ENCODE measurements around the gene GRAPL. TPM values are rescaled to one million over a fixed set of nuclear protein-coding genes. Genes with fewer than 3 reads are reported as not detected.
"Not testable (repeated sequence)": the region's sequence is repeated elsewhere in the genome, so short reads cannot be mapped to it uniquely, and the experiment has no call there.

GRAPL gene
- total RNA-seq, 4 donors from 2014 or later, result 1.3 to 3.6 (median 2.1) TPM; not detected in 1

DNA sequence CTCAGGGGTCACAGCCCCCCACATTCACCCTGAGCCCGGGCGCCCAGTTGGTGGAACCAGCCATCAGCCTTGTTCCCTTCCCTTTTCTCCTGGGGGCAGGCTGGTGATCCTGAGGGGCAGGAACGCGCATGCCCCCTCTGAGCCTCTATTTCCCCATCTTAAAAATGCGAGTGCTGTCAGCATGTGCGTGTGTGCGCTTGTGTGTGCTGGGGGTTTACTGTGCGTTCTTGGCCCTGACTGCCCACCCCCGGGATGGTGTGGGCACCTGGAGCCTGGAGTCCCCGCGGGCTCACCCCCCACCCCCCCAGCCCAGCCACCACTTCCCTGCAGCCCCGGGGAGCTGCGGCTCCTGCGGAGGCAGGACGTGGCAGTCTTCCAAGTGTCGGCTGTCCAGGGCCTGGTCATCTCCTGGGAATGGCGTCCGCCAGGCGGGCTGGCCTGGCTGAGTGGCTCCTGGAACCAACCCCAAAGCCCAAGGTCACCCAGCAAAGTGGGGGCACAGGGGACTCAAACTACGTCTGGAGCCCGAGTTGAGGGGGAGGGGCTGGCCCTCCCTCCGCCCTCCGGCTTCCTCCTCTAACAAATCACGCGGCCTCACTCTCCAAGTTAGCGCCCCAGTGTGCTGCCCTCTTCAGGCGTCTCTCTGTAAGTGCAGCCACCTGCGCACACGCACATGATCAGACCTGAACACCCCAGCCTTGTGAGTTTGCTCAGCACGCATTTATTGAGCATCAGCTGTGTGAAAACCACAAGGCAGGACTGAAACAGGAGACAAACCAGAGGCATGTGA is 14.2 kb downstream of the GRAPL start:
- no CpG with 5 or more reads among the region's 30 CpGs for WGBS, 2 donors
- H3K27me3 ChIP-seq; H3K4me1 ChIP-seq; H3K9me3 ChIP-seq; DNase-seq (ENCODE audit: low spot score in 2 of 2); H3K36me3 ChIP-seq: not testable (repeated sequence)
- H3K27ac ChIP-seq, result peak overlapping the region in 1 of 4 donors; percentile 71
- H3K4me3 ChIP-seq, result peak overlapping the region in 1 of 4 donors; percentile 44

DNA sequence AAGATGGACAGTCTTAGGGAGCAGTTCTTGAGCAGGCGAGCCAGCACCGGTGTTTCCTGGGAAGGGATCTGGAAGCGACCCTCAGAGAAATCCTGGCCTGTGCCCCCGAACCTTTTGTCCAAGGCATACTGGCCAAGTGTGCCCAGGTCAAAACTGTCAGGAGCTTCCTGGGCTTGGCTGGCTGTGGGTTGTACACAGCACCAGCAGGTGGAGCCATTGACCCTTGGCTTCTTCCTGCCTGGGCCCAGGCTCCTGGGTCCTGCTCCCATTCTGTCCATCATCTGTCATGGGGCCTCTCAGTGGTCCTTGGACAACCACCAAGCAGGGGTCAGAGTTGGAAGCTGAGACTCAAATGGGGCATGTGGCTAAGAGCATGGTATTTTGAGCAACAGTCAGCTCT is 15.0 kb downstream of the GRAPL start:
- not testable (repeated sequence) for H3K9me3 ChIP-seq, H3K27me3 ChIP-seq, H3K4me3 ChIP-seq, H3K36me3 ChIP-seq, H3K27ac ChIP-seq, H3K4me1 ChIP-seq
- peak; percentile 13 to 58 for DNase-seq (ENCODE audit: low spot score in 2 of 2)
- TF ChIP-seq, protein P1, sequence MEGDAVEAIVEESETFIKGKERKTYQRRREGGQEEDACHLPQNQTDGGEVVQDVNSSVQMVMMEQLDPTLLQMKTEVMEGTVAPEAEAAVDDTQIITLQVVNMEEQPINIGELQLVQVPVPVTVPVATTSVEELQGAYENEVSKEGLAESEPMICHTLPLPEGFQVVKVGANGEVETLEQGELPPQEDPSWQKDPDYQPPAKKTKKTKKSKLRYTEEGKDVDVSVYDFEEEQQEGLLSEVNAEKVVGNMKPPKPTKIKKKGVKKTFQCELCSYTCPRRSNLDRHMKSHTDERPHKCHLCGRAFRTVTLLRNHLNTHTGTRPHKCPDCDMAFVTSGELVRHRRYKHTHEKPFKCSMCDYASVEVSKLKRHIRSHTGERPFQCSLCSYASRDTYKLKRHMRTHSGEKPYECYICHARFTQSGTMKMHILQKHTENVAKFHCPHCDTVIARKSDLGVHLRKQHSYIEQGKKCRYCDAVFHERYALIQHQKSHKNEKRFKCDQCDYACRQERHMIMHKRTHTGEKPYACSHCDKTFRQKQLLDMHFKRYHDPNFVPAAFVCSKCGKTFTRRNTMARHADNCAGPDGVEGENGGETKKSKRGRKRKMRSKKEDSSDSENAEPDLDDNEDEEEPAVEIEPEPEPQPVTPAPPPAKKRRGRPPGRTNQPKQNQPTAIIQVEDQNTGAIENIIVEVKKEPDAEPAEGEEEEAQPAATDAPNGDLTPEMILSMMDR (IDR thresholded peaks at IDR 0.05), result peak in 1 of 5 experiments; percentile 13
- no CpG with 5 or more reads among the region's 4 CpGs for WGBS, 2 donors

DNA sequence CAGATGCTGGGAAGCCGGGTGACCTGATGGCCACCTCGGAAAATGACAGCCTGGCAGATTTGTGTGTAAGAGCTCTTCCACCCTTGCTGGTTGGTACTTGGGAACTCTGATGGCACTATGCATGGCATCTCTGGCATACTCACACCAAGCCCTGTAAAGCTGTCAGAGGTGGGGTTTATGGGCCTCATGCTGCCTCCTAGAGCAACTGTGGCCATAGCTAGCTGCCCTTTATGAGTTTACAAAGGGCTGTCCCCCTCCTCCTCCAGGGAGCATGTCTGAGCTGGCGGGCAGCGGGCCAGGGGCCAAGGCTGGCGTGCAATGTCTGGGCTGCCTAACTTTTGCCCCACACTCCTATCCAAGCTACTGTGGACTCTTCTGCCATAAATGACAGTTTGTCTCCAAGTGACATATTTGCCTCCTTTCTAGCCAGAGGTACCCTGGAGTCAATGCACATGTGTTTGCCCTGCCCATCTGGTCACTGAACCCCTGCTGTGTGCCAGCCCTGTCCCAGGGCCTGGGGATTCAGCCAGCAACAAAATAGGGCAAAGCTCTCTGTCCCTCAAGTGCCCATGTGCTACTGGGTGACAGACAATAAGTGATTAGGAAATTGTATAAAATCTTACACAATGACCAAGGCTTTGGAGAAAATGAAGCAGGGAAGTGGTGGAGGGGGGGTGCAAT is 15.8 kb downstream of the GRAPL start:
- H3K27me3 ChIP-seq; DNase-seq (ENCODE audit: low spot score in 2 of 2); H3K4me1 ChIP-seq; H3K9me3 ChIP-seq; H3K27ac ChIP-seq; H3K4me3 ChIP-seq; H3K36me3 ChIP-seq: not testable (repeated sequence)
- WGBS, 2 donors, result no CpG with 5 or more reads among the region's 5 CpGs

DNA sequence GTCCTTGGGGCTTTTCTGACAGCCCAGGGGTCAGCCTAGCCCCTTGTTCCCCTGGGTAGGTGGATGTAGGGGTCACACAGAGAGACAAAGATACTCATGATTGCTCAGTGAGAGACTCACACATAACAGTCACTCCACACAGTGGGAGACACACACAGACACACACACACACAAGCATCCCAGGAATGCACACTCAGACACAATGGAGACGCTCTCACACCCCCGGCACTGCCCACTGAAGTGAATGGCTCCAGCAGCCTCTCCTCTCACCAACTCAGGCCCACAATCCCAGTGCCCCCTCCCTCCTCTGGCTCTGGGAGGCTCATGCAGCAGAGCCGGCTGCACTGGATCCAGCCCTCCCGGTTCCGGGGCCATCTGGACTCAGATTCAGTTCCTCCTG is 17.0 kb downstream of the GRAPL start:
- 0% methylated on average over 2 of the region's 5 CpGs; no CpG with 5 or more reads in 1 of the 2 donors for WGBS, 2 donors
- DNase-seq (ENCODE audit: low spot score in 2 of 2), result peak in 1 of 2 donors; percentile 4

DNA sequence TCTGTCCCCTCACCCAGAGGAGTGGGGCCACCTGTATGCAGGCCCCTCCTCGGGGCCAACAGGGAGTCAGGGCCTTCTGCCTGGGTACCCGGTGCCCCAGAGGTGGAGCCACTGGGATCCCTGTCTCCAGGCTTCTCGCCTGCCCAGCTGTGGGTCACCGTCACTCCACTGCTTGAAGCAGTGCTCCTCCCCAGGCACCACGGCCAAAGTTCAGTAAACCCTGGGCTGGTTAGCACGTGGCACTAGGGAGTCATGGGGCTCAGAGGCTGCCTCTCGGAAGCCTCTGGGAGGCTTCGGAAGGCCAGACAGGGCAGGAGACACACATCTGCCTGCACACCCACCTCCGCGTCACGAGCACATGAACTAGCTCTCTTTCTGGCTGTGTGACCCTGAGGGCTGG is 18.1 kb downstream of the GRAPL start:
- not testable (repeated sequence) for H3K4me1 ChIP-seq; H3K4me3 ChIP-seq; DNase-seq (ENCODE audit: low spot score in 2 of 2); H3K9me3 ChIP-seq; H3K27ac ChIP-seq; H3K36me3 ChIP-seq; H3K27me3 ChIP-seq
- no CpG with 5 or more reads among the region's 11 CpGs for WGBS, 2 donors

More for the DNA sequence above, 17.0 kb downstream of the GRAPL start:
- H3K4me3 ChIP-seq, H3K4me1 ChIP-seq, H3K9me3 ChIP-seq, H3K27ac ChIP-seq, H3K27me3 ChIP-seq, H3K36me3 ChIP-seq: not testable (repeated sequence)
- peak in 1 of 2 donors; percentile 27 for TF ChIP-seq EP300 (IDR thresholded peaks at IDR 0.05)

DNA sequence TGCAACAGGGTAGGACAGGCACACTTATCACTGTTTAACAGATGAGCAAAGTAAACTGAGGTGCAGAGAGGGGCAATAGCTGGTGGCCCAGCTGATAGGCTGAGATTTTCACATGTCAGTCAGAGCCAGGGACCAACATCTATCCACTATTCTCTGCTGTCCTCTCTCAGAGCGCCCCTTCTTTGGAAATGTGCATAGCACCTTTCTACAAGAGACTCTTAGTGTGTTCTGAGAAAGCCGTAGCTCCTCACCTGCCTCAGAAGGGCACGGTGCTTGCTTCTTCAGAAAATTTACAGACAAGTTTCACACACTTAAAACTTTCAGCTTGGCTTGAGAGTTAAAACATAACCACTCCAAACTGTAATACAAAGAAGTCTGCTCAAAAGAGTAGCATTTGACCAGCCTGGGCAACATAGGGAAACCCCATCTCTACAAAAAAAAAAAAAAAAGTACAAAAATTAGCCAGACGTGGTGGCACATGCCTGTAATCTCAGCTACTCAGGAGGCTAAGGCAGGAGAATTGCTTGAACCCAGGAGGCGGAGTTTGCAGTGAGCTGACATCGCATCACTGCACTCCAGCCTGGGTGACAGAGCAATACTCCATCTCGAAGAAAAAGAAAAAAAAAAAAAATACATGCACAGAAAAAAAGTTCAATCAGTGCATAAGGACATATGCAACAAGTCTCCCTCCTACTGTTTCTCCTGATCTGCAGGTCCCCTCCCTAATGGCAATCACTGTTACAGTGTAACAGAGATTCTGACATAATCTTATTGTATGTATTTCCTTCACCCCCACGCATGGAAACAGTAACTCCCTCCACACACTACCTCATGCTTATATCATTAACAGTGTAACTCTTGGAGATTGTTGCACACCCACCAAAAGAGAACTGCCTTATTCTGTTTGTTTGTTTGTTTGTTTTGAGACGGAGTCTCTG is 23.6 kb downstream of the GRAPL start:
- H3K27me3 ChIP-seq; H3K4me1 ChIP-seq; H3K36me3 ChIP-seq; H3K9me3 ChIP-seq; H3K27ac ChIP-seq; DNase-seq (ENCODE audit: low spot score in 2 of 2); H3K4me3 ChIP-seq: not testable (repeated sequence)
- no CpG with 5 or more reads among the region's 9 CpGs for WGBS, 2 donors

DNA sequence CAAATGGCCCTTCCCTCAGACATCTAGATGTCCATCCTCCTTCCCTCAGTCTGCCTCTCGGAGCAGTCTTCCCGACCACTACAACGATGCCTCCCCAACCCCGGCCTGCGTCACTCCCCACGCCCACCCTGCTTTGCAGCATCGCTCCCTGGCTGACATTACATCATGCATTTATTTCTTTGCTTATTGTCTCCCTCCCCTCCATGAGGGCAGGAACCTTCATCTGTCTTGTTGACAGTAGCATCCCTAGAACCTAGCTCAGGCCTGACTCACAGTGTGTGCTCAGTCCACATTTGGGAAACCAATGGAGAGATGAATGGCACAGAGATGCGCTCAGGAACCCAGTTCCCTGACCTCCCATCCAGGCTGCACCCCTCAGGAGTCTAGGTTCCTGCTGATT is 30.2 kb downstream of the GRAPL start:
- DNase-seq (ENCODE audit: low spot score in 2 of 2); H3K27ac ChIP-seq; H3K4me3 ChIP-seq; H3K4me1 ChIP-seq; H3K36me3 ChIP-seq; H3K27me3 ChIP-seq; H3K9me3 ChIP-seq: not testable (repeated sequence)
- no CpG with 5 or more reads among the region's 8 CpGs for WGBS, 2 donors

DNA sequence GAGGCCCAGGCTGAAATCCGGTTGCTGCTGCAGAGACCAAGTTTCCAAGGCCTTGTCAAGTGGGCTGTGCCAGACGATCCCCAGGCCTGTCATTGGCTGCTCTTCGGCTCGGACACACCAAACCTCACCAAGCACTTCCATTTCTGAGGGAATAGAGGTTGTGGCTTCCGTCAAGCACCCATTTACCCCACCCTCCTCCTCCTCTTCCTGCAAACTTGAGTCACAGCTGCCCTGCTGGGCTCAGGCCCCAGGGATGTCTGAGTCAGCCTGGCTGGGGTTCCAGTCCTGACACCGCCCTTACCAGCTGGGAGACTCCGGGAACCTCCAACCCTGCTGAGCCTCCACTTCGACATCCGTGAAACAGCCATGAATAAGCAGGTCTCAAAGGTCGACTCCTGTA is 31.1 kb downstream of the GRAPL start:
- not testable (repeated sequence) for H3K4me1 ChIP-seq; H3K27me3 ChIP-seq; H3K36me3 ChIP-seq; H3K27ac ChIP-seq; H3K4me3 ChIP-seq; DNase-seq (ENCODE audit: low spot score in 2 of 2); H3K9me3 ChIP-seq
- WGBS, 2 donors, result no CpG with 5 or more reads among the region's 10 CpGs

DNA sequence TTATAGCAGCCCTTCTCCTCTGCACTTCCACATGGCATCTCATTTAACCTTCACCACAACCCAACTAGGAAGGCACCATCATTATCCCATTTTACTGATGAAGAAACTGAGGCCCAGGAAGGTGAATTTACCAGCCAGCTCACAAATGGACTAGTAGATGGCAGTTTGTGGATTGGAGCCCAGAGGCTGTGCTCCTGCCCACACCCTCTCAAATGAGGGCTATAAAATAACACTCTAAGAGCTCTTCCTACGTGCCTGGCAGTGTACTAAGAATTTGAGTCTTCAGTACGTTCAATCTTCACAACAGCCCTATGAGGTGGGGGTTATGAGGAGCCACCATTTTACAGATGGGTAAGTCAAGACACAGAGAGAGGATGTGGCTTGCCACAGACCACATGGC is 31.5 kb downstream of the GRAPL start:
- no CpG with 5 or more reads among the region's 2 CpGs for WGBS, 2 donors
- H3K4me3 ChIP-seq; H3K9me3 ChIP-seq; DNase-seq (ENCODE audit: low spot score in 2 of 2); H3K27ac ChIP-seq; H3K4me1 ChIP-seq; H3K27me3 ChIP-seq; H3K36me3 ChIP-seq: not testable (repeated sequence)

DNA sequence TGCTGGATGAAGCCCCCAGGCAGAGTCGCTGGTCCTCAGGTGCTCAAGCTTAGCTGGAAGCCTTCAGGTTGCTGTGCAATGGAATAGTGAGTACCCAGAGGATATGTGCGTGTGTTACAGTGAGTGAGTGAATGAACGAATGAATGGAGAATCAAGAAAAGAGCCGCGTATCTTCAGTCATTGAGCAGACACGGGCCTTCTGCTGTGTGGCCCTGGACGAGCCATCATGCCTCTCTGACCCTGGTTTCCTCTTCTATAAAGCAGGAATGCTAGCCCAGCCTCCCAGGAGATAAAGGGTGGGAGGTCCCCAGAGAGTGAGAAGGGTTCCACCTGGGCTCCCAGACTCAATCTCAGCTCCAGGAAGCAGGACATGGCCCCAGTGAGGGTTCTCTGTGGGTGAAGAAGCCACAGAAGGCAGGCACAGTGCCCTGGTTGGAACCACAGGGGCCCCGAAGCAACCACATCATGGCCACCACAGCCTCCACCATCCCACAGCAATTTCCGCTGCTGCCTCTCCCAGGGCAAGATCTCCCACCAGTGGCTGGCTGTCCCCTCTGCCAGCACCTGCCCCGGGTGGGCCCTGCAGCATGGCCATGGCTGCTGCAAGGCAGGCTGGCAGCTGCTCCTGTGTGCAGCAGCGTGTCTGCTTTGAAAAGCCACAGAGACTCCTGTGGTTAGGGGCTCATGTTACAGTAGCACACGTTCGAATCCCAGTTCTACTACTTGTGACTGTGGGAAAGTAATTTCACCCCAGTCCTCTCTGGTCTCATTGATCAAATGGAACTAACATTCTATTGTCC is 34.1 kb downstream of the GRAPL start:
- not testable (repeated sequence) for H3K27me3 ChIP-seq; H3K4me1 ChIP-seq; H3K4me3 ChIP-seq; H3K36me3 ChIP-seq; H3K9me3 ChIP-seq; DNase-seq (ENCODE audit: low spot score in 2 of 2); H3K27ac ChIP-seq
- no CpG with 5 or more reads among the region's 13 CpGs for WGBS, 2 donors

DNA sequence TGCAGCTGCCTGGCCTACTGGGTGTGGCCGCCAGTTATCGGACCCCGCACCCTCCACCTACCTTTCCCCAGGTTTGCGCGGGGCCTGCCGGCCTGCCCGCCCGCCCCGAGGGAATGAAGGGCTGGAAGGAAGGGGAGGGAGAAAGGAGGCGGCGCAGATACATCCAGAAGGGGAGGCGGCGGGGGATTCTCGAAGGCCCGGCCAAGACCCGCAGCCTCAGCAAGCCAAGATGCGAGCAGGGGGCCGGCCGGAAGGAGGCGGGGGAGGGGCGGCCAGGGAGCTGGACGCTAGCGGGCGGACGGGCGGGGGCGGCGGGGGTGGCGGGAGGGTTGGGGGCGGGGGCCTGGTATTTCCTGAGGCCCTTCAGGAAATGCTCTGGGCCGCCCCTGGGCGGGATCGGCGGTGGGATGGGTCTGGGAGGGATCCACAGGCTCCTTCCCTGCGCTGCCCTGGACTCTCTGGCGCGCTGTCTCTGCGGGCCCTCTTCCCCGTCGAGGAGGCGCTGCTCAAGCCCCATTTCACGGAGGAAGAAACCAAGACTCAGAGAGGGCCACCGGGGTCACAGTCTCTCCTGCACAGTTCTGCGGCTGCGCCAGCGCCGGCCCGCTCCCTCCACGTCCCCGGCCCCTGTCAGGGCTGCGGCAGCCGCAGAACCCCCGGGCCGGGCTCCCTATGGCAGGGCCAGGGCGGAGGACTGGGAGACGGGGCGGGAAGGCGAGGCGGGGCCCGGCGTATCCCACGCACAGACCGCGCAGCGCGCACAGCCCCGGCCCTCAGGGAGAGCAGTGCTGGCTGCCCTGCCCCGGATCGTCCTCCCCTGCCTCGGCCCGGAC is 35.2 kb downstream of the GRAPL start:
- no CpG with 5 or more reads among the region's 71 CpGs for WGBS, 2 donors
- not testable (repeated sequence) for H3K27me3 ChIP-seq; H3K9me3 ChIP-seq; H3K4me1 ChIP-seq; H3K27ac ChIP-seq; DNase-seq (ENCODE audit: low spot score in 2 of 2); H3K4me3 ChIP-seq; H3K36me3 ChIP-seq
